ENCODE measurements around the gene SHISA6. TPM values are rescaled to one million over a fixed set of nuclear protein-coding genes. Genes with fewer than 3 reads are reported as not detected.

SHISA6 gene
- total RNA-seq, 1 experiment from 2014 or later: not detected

GRCh38 chr17:11250161-11250560 lies 9.1 kb downstream of the SHISA6 start:
- in situ Hi-C loops (cut with HindIII; ENCODE audit: low pct_unique_long_range_greater_than_20kb, low sequenced_read_pairs): no loop called here
- no peak for TF ChIP-seq REST (IDR thresholded peaks at IDR 0.05; ENCODE audit: insufficient read depth in 1 of 2, low read depth in 2 of 2, low read length in 1 of 2)
- TF ChIP-seq, protein P1, sequence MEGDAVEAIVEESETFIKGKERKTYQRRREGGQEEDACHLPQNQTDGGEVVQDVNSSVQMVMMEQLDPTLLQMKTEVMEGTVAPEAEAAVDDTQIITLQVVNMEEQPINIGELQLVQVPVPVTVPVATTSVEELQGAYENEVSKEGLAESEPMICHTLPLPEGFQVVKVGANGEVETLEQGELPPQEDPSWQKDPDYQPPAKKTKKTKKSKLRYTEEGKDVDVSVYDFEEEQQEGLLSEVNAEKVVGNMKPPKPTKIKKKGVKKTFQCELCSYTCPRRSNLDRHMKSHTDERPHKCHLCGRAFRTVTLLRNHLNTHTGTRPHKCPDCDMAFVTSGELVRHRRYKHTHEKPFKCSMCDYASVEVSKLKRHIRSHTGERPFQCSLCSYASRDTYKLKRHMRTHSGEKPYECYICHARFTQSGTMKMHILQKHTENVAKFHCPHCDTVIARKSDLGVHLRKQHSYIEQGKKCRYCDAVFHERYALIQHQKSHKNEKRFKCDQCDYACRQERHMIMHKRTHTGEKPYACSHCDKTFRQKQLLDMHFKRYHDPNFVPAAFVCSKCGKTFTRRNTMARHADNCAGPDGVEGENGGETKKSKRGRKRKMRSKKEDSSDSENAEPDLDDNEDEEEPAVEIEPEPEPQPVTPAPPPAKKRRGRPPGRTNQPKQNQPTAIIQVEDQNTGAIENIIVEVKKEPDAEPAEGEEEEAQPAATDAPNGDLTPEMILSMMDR (IDR thresholded peaks at IDR 0.05): no peak
- no peak for TF ChIP-seq POLR2AphosphoS5 (IDR thresholded peaks at IDR 0.05; ENCODE audit: low read depth, low read length)
- TF ChIP-seq TCF7L2 (IDR thresholded peaks at IDR 0.05; ENCODE audit: low read depth, low read length): no peak
- no peak for TF ChIP-seq SIN3A (IDR thresholded peaks at IDR 0.05; ENCODE audit: borderline replicate concordance, insufficient read depth, low read depth, low read length)
- H3K27ac ChIP-seq (ENCODE audit: low read length): no peak overlapping the region
- DNase-seq (ENCODE audit: low read depth, low spot score) (no peak), ATAC-seq (no peak)
- intact Hi-C loops (cut with micrococcal nuclease; ENCODE audit: unreplicated experiment): no loop called here
- H3K4me1 ChIP-seq (ENCODE audit: control insufficient read depth, insufficient read depth, low read length): no peaks in the 10 kb centered on the region
- no peaks in the 10 kb centered on the region for H3K36me3 ChIP-seq (ENCODE audit: control insufficient read depth, insufficient read depth, low read length)
- H3K4me3 ChIP-seq (ENCODE audit: low read depth in 2 of 2, low read length in 2 of 2): no peak overlapping the region
- H3K27me3 ChIP-seq (ENCODE audit: control insufficient read depth, insufficient read depth, low read length): no peaks in the 10 kb centered on the region; the same call in 1 of the 2 replicates
- CTCF ChIA-PET: no interaction called here
- POLR2A ChIA-PET: no interaction called here
- H3K9me3 ChIP-seq (ENCODE audit: control insufficient read depth, insufficient read depth, low read depth, low read length): no peaks in the 10 kb centered on the region
- no TSS peak for BruUV-seq (replicated peaks)

DNA sequence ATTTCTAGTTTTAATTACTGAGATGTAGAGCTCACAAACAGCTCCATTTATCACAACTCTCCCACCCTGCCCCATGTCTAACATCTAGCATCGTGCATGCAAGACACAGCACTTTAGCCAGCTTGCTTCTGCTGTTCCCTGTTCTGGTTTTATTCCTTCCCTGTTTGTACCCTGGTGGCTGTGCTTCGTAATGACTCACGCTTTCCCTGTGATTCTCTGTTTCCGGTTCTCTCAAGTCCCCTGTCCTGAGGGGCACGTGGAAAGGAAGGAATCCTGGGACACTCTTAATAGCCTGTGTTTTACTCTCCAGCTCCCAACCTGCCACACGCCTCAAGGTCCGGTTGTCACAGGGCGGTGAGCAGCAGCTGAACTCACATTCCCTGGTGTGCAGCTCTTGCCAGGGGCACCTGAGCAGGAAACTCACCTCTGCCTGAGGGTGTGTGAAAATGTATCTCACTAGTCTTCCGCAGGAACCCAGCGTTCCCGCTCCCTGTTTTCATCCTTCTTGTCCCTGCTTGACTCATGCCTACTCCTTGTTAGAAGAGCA lies 10.6 kb downstream of the SHISA6 start:
- CTCF ChIA-PET: no interaction called here
- Histone ChIP-seq H3K27ac (ENCODE audit: low read length) (no peak overlapping the region), H3K9me3 (ENCODE audit: control insufficient read depth, insufficient read depth, low read depth, low read length) (no peaks in the 10 kb centered on the region), H3K4me3 (ENCODE audit: low read depth in 2 of 2, low read length in 2 of 2) (no peak overlapping the region), H3K4me1 (ENCODE audit: control insufficient read depth, insufficient read depth, low read length) (no peaks in the 10 kb centered on the region), H3K27me3 (ENCODE audit: control insufficient read depth, insufficient read depth, low read length) (no peaks in the 10 kb centered on the region; the same call in 1 of the 2 replicates), H3K36me3 (ENCODE audit: control insufficient read depth, insufficient read depth, low read length) (no peaks in the 10 kb centered on the region)
- POLR2A ChIA-PET: no interaction called here
- BruUV-seq (replicated peaks): no TSS peak
- ATAC-seq: no peak
- intact Hi-C loops (cut with micrococcal nuclease; ENCODE audit: unreplicated experiment) (no loop called here), in situ Hi-C loops (cut with HindIII; ENCODE audit: low pct_unique_long_range_greater_than_20kb, low sequenced_read_pairs) (no loop called here)
- DNase-seq (ENCODE audit: low read depth, low spot score): no peak
- TF ChIP-seq SIN3A (IDR thresholded peaks at IDR 0.05; ENCODE audit: borderline replicate concordance, insufficient read depth, low read depth, low read length) (no peak), TCF7L2 (IDR thresholded peaks at IDR 0.05; ENCODE audit: low read depth, low read length) (no peak), POLR2AphosphoS5 (IDR thresholded peaks at IDR 0.05; ENCODE audit: low read depth, low read length) (no peak), REST (IDR thresholded peaks at IDR 0.05; ENCODE audit: insufficient read depth in 1 of 2, low read depth in 2 of 2, low read length in 1 of 2) (no peak)
- TF ChIP-seq, protein P1 (IDR thresholded peaks at IDR 0.05): no peak

Data from Panc1 (cell line).